ENCODE measurements around the gene COTL1. TPM values are rescaled to one million over a fixed set of nuclear protein-coding genes. Genes with fewer than 3 reads are reported as not detected.
A peak's percentile ranks its signal among the peaks of the same experiment; 100 is the strongest.

COTL1 gene
- total RNA-seq, 1 donor from 2014 or later, result 318 TPM

DNA sequence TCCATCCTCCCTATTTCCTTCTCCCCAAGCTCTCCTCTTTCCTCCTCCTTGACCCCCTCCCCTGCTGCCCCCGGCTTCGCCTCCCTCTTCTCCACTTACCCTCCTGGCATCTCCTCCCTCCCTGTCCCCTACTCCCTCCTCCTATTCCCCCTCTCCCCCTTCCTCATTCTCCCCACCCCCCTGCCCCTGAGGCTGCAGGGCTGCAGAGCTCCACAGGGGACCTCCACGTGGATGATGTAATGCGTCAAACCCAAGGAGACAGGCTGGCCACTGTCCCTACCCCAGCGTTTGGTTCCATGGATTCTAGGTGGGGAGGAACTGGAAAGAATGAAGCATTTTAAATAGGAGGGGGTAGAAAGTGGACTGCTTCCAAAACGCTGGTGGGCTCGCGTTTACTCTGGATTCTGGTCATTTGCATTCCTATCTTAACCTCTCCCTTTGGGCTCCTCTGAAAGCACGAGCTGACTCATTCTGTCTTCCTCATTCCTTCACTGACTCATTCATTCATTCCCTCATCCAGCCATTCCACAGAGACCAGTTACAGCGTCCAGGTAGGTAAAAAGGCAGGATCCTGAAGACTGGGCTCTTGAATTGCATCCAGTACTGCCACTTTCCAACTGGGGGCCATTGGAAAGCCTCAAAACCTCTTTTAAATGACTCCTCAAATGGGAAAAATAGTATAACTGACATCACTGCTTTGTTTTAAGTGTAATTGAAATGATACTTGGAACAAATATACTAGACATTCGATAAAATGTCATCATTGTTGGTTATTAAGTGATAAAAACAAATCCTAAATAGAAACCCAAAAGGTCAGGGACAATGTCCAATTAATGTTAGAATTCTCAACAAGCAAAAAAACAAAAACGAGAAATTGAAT, 943 bp upstream of the COTL1 start:
- peak; percentile 97 for DNase-seq (ENCODE audit: low read depth)
- peak overlapping the region; percentile 36 for H3K4me3 ChIP-seq (ENCODE audit: low read depth, low read length)
- TF ChIP-seq, protein P1, sequence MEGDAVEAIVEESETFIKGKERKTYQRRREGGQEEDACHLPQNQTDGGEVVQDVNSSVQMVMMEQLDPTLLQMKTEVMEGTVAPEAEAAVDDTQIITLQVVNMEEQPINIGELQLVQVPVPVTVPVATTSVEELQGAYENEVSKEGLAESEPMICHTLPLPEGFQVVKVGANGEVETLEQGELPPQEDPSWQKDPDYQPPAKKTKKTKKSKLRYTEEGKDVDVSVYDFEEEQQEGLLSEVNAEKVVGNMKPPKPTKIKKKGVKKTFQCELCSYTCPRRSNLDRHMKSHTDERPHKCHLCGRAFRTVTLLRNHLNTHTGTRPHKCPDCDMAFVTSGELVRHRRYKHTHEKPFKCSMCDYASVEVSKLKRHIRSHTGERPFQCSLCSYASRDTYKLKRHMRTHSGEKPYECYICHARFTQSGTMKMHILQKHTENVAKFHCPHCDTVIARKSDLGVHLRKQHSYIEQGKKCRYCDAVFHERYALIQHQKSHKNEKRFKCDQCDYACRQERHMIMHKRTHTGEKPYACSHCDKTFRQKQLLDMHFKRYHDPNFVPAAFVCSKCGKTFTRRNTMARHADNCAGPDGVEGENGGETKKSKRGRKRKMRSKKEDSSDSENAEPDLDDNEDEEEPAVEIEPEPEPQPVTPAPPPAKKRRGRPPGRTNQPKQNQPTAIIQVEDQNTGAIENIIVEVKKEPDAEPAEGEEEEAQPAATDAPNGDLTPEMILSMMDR (conservative IDR thresholded peaks at IDR 0.05; ENCODE audit: low read depth, low read length), result no peak

DNA sequence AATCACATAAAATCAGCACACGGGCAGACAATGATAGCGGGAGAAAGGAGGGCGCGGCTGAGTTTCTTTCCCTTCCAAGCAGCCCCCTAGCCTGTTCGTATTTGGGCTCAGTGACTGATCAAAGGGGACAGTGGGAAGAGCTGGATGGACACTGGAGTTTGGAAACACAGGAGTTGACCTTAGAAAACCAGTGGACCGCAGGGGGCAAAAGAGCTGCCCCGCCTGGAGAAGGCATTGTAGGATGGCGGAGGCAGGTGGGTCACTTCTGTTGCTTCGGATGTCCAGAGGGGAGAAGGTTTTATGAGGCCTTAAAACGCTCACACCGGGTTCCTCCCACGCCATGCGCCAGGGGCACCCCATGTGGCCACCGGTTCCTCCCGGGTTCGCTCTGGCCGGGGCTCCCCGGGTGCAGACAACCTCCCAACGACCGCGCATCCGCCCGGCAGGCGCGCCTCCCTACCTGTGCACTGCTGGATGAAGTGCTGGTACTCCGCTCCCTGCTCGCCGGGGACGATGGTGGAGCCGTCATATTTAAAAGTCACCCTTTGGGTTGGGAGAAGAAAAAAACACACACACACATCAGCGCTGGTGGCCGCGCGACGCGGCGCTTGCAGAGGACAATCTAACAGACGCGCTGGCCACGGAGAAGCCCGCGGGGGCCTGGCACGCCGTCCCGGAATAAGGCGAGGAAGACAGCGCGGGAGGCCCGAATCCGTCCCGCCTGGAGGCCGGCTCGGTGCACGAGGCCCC, 662 bp downstream of the COTL1 start:
- DNase-seq (ENCODE audit: low read depth), result no peak
- TF ChIP-seq, protein P1 (conservative IDR thresholded peaks at IDR 0.05; ENCODE audit: low read depth, low read length), result no peak
- peak overlapping the region; percentile 89 for H3K4me3 ChIP-seq (ENCODE audit: low read depth, low read length)

DNA sequence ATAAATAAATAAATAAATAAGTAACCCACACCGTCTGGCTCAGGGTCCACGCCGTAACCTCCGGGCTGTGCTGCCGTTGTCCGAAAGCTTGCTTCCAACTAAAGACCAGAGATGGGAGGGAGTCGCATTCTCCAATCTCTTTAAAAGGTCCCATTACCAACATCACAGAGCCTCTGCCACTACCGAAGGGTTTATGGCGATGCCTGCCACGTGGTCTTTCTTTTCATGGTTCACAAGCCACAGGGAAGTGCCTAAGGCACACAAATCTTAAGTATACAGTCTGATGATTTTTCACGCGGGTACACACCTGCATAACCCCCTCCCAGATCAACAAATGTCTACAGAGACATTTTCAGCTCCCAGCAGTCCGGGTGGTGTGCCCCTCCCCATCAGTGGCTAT, 1.4 kb downstream of the COTL1 start:
- DNase-seq (ENCODE audit: low read depth), result no peak
- TF ChIP-seq, protein P1 (conservative IDR thresholded peaks at IDR 0.05; ENCODE audit: low read depth, low read length), result no peak

DNA sequence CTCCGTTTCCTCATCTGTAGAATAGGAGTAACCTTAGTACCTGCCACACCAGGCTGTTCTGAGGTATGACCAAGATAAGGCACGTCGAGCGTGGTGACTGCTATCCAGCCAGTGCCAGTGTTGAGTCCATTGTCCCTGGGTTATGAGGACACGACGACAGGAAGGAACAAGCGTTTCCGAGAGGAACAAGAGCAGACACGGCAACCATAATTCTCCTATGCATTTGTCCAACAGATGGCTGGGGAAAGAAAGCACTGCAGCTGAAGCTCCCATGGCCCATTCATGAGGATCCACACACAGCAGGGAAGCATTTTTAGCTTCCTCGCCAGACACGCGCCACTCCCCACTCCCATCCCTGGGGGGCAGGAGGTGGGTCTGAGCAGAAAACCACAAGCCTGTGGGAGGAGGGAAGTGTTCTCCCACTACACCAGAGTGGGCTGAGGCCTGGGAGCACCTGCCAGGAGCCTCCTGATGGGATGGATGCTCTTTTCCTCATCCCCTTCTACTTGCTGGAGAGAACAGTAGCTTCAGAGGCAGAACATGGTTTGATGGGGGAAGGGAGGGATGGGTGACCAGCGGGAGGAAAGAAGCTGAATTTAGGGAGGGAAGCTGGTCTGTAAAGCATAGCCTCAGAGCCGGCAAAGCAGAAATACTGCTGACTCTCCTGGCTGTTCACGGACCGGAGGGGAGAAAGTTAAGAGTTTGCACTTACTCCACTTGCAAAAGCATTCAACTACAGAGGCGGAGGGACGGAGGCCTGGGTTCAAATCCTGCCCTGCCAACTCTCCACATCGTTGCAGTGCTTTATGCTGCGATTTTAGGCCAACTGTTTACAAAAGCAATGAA, 2.7 kb downstream of the COTL1 start:
- H3K4me3 ChIP-seq (ENCODE audit: low read depth, low read length), result peak overlapping the region; percentile 89
- TF ChIP-seq, protein P1 (conservative IDR thresholded peaks at IDR 0.05; ENCODE audit: low read depth, low read length), result no peak
- DNase-seq (ENCODE audit: low read depth), result no peak

More for the DNA sequence above, 1.4 kb downstream of the COTL1 start:
- peak overlapping the region; percentile 89 for H3K4me3 ChIP-seq (ENCODE audit: low read depth, low read length)

DNA sequence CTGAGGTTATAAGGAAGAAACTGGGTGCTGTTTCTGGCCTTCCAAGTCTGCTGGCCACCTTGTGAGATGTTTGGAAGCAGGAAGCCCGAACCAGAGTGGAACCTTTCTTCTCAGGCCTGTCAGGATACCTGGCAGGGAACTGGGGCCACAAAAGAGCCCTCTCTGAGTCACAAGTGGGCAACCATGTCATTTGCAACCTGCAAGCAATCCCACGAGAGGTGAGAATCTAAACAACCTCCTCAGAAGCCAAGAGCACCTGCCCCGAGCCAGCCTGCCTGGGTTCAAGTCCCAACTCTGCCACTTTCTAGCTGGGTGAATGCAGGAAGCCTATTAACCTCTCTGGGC, 3.3 kb downstream of the COTL1 start:
- H3K4me3 ChIP-seq (ENCODE audit: low read depth, low read length), result no peak overlapping the region
- TF ChIP-seq, protein P1 (conservative IDR thresholded peaks at IDR 0.05; ENCODE audit: low read depth, low read length), result no peak
- no peak for DNase-seq (ENCODE audit: low read depth)

DNA sequence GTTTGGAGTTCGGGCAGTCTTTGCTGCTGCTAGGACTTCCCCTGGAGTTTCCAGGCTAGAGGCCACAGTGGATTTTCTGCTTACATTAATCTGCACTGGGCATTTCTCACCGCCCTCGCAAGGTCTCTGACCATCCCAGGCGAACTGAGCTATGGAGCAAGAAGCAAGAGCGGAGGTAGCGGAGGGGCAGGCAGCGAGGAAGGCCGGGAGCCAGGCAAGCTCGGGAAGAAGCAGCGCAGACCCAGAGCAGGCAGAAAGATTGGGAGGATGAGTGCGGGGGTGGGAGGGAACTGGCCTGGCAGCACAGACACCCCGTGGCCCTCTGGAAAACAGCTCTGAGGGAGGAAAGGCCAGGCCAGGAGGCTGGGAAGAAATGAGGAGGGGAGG, 3.8 kb downstream of the COTL1 start:
- no peak overlapping the region for H3K4me3 ChIP-seq (ENCODE audit: low read depth, low read length)
- DNase-seq (ENCODE audit: low read depth), result no peak
- TF ChIP-seq, protein P1 (conservative IDR thresholded peaks at IDR 0.05; ENCODE audit: low read depth, low read length), result no peak

All from epithelial cell of proximal tubule (primary cell).